DMS79 (cell line): ENCODE results near the gene PDLIM5.

ENCODE experiments used
- DNase-seq: peaks from one replicate; lab custom pipeline; 2025; lab: John Stamatoyannopoulos, UW

The PDLIM5 gene

GRCh38 chr4:94561249-94562024 is 109.7 kb downstream of the PDLIM5 start:
- DNase-seq = no peak

GRCh38 chr4:94562285-94562684 is 110.5 kb downstream of the PDLIM5 start:
- DNase-seq = no peak

GRCh38 chr4:94564252-94564651 is 112.5 kb downstream of the PDLIM5 start:
- no peak for DNase-seq

- DNase-seq = no peak
Measured at GRCh38 chr4:94566420-94566819, 114.7 kb downstream of the PDLIM5 start.

- DNase-seq = no peak
Measured at GRCh38 chr4:94567811-94568210, 116.1 kb downstream of the PDLIM5 start.

GRCh38 chr4:94570558-94570957 is 118.8 kb downstream of the PDLIM5 start:
- DNase-seq = no peak

GRCh38 chr4:94571298-94571697 is 119.6 kb downstream of the PDLIM5 start:
- DNase-seq = no peak

GRCh38 chr4:94571715-94572114 is 120.0 kb downstream of the PDLIM5 start:
- DNase-seq = no peak

- no peak for DNase-seq
Measured at GRCh38 chr4:94574050-94574449, 122.3 kb downstream of the PDLIM5 start.

GRCh38 chr4:94574616-94575015 is 122.9 kb downstream of the PDLIM5 start:
- no peak for DNase-seq

- no peak for DNase-seq
Measured at GRCh38 chr4:94575652-94576051, 123.9 kb downstream of the PDLIM5 start.

GRCh38 chr4:94576210-94576609 is 124.5 kb downstream of the PDLIM5 start:
- DNase-seq = no peak

GRCh38 chr4:94577136-94577535 is 125.4 kb downstream of the PDLIM5 start:
- peak; percentile 0 for DNase-seq

- no peak for DNase-seq
Measured at GRCh38 chr4:94578195-94578594, 126.5 kb downstream of the PDLIM5 start.

GRCh38 chr4:94581766-94582165 is 130.0 kb downstream of the PDLIM5 start:
- DNase-seq = no peak

GRCh38 chr4:94582517-94582916 is 130.8 kb downstream of the PDLIM5 start:
- no peak for DNase-seq

GRCh38 chr4:94583914-94584641 is 132.3 kb downstream of the PDLIM5 start:
- DNase-seq = no peak

GRCh38 chr4:94588896-94589693 is 137.4 kb downstream of the PDLIM5 start:
- DNase-seq = no peak

GRCh38 chr4:94590493-94590892 is 138.8 kb downstream of the PDLIM5 start:
- DNase-seq = no peak

- DNase-seq = no peak
Measured at GRCh38 chr4:94591289-94591688, 139.5 kb downstream of the PDLIM5 start.

- DNase-seq = no peak
Measured at GRCh38 chr4:94595013-94595412, 143.3 kb downstream of the PDLIM5 start.

GRCh38 chr4:94595880-94596483 is 144.2 kb downstream of the PDLIM5 start:
- DNase-seq = peak; percentile 0
